H1 (cell line): ENCODE data around the gene KCNQ2. TPM values are rescaled to one million over a fixed set of nuclear protein-coding genes. Genes with fewer than 3 reads are reported as not detected.

Source experiments
- CTCF ChIA-PET: fragments of 300-600 bp; sonication (Branson Sonifier 250); formaldehyde crosslinking; loops from one replicate; lab custom pipeline; 2021; ENCODE audit not compliant: partially characterized antibody; lab: Charles Lee
- POLR2A ChIA-PET: fragments of 300-600 bp; sonication (Branson Sonifier 250); formaldehyde crosslinking; loops from one replicate; lab custom pipeline; 2021; ENCODE audit warnings: inconsistent platforms; ENCODE audit not compliant: partially characterized antibody; lab: Charles Lee
- DNase-seq, 2 experiments: peaks; one replicate each; pipeline versions ENCODE4 v3.0.0 to v3.0.0-alpha.2; 2010 to 2022; ENCODE audit warnings: low spot score in 2 of 2, low read depth in 1 of 2, mixed read lengths in 1 of 2
- FAIRE-seq: peaks from 2 replicates; lab custom pipeline; 2011; peaks lifted over from hg19 to GRCh38; lab: Jason Lieb, UNC
- H2AFZ ChIP-seq: 2 replicates; pipeline ENCODE4 v1.8.1; 2012; ENCODE audit warnings: low read length, inconsistent platforms
- H2AK5ac ChIP-seq: 2 replicates; pipeline ENCODE4 v1.6.1; 2013; ENCODE audit warnings: low read depth, low read length
- H2BK120ac ChIP-seq: replicated peaks from 2 replicates; pipeline ENCODE3; 2013; ENCODE audit warnings: low read depth, low read length, inconsistent platforms
- H2BK12ac ChIP-seq: 2 replicates; pipeline ENCODE4 v1.6.1; 2013; ENCODE audit warnings: low read depth, low read length
- H2BK15ac ChIP-seq: 2 replicates; pipeline ENCODE4 v1.6.1; 2013; ENCODE audit warnings: low read length
- H2BK20ac ChIP-seq: 2 replicates; pipeline ENCODE4 v1.6.1; 2013; ENCODE audit warnings: low read length
- H2BK5ac ChIP-seq: 2 replicates; pipeline ENCODE4 v1.6.1; 2013; ENCODE audit warnings: low read depth, low read length
- H3K14ac ChIP-seq: 2 replicates; pipeline ENCODE4 v1.6.1; 2013; ENCODE audit warnings: inconsistent platforms; ENCODE audit not compliant: insufficient read length
- H3K18ac ChIP-seq: 2 replicates; pipeline ENCODE4 v1.6.1; 2013; ENCODE audit warnings: low read length; ENCODE audit errors: extremely low read depth
- H3K23ac ChIP-seq: 2 replicates; pipeline ENCODE4 v1.6.1; 2013; ENCODE audit warnings: inconsistent platforms; ENCODE audit not compliant: insufficient read length
- H3K23me2 ChIP-seq: 2 replicates; pipeline ENCODE4 v1.6.1; 2013; ENCODE audit warnings: low read depth, low read length
- H3K27ac ChIP-seq: 2 replicates; pipeline ENCODE4 v1.6.1; 2011; ENCODE audit warnings: low read depth, low read length, inconsistent platforms
- H3K27me3 ChIP-seq, 4 experiments: replicated peaks in 1 of 4; 1 replicate in 1 of 4; 2 replicates in 3 of 4; pipeline versions ENCODE4 v1.6.1 to v1.8.1; 2011 to 2013; ENCODE audit warnings: low read length in 3 of 4, mild to moderate bottlenecking in 3 of 4, inconsistent platforms in 2 of 4, mixed read lengths in 2 of 4, moderate library complexity in 1 of 4; ENCODE audit not compliant: control insufficient read depth in 3 of 4, insufficient read depth in 3 of 4; ENCODE audit errors: extremely low read depth in 1 of 4
- H3K36me3 ChIP-seq, 4 experiments: 2 replicates each; pipeline versions ENCODE4 v1.6.1 to v1.8.1; 2011 to 2013; ENCODE audit warnings: mild to moderate bottlenecking in 4 of 4, low read length in 3 of 4, moderate library complexity in 2 of 4, control low read depth in 1 of 4, inconsistent platforms in 1 of 4; ENCODE audit not compliant: insufficient read depth in 4 of 4, control insufficient read depth in 2 of 4
- H3K4ac ChIP-seq: replicated peaks from 2 replicates; pipeline ENCODE3; 2013; ENCODE audit warnings: low read length, low read depth, mixed read lengths, inconsistent platforms; ENCODE audit not compliant: insufficient read length
- H3K4me1 ChIP-seq, 4 experiments: replicated peaks in 1 of 4; 1 replicate in 1 of 4; 2 replicates in 3 of 4; pipeline versions ENCODE4 v1.6.1 to v1.8.1; 2011 to 2013; ENCODE audit warnings: low read length in 3 of 4, inconsistent platforms in 2 of 4, mixed read lengths in 1 of 4; ENCODE audit not compliant: insufficient read depth in 4 of 4, control insufficient read depth in 3 of 4
- H3K4me2 ChIP-seq, 2 experiments: 2 replicates each; pipeline versions ENCODE4 v1.6.1 to v1.8.1; 2011 to 2013; ENCODE audit warnings: low read depth in 2 of 2, low read length in 2 of 2, control low read depth in 1 of 2, inconsistent platforms in 1 of 2, mild to moderate bottlenecking in 1 of 2; ENCODE audit not compliant: insufficient read depth in 1 of 2
- H3K4me3 ChIP-seq, 4 experiments: fragments of 200-600, 300-600 bp in 1 of 4; sonication (generic), shearing (Covaris generic), sonication (Bioruptor Twin) in 1 of 4; 2 replicates each; pipeline versions ENCODE4 v1.5.1 to v1.8.1; 2011 to 2016; ENCODE audit warnings: low read length in 4 of 4, low read depth in 3 of 4, control low read depth in 2 of 4, inconsistent platforms in 2 of 4, mild to moderate bottlenecking in 2 of 4, mixed read lengths in 1 of 4, moderate library complexity in 1 of 4; ENCODE audit not compliant: insufficient read depth in 2 of 4; ENCODE audit errors: extremely low read depth in 1 of 4
- H3K56ac ChIP-seq: replicated peaks from 2 replicates; pipeline ENCODE3; 2013; ENCODE audit warnings: low read depth, mild to moderate bottlenecking, mixed read lengths, low read length, inconsistent platforms; ENCODE audit not compliant: insufficient read length
- H3K79me1 ChIP-seq: 2 replicates; pipeline ENCODE4 v1.6.1; 2013; ENCODE audit warnings: low read depth, low read length, control low read depth
- H3K79me2 ChIP-seq, 2 experiments: 2 replicates each; pipeline versions ENCODE4 v1.6.1 to v1.8.1; 2012 to 2013; ENCODE audit warnings: low read length in 2 of 2, mild to moderate bottlenecking in 2 of 2, inconsistent platforms in 1 of 2; ENCODE audit not compliant: insufficient read depth in 2 of 2, control insufficient read depth in 1 of 2
- H3K9ac ChIP-seq, 4 experiments: replicated peaks in 1 of 4; 1 replicate in 1 of 4; 2 replicates in 3 of 4; pipeline versions ENCODE4 v1.6.1 to v1.8.1; 2011 to 2013; ENCODE audit warnings: low read depth in 3 of 4, low read length in 3 of 4, control low read depth in 2 of 4, mild to moderate bottlenecking in 2 of 4, moderate library complexity in 2 of 4, inconsistent platforms in 1 of 4; ENCODE audit errors: extremely low read depth in 1 of 4
- H3K9me3 ChIP-seq, 2 experiments: 2 replicates each; pipeline versions ENCODE4 v1.6.1 to v1.8.1; 2012 to 2013; ENCODE audit warnings: mild to moderate bottlenecking in 2 of 2, moderate library complexity in 2 of 2, control low read depth in 1 of 2, inconsistent platforms in 1 of 2, low read depth in 1 of 2, low read length in 1 of 2, mixed read lengths in 1 of 2; ENCODE audit not compliant: insufficient read depth in 2 of 2
- H4K20me1 ChIP-seq, 2 experiments: replicated peaks in 1 of 2; 2 replicates each; pipeline versions ENCODE3 to v1.8.1; 2011 to 2013; ENCODE audit warnings: inconsistent platforms in 2 of 2, low read length in 2 of 2, mild to moderate bottlenecking in 1 of 2; ENCODE audit not compliant: insufficient read depth in 2 of 2, control insufficient read depth in 1 of 2
- H4K5ac ChIP-seq: 2 replicates; pipeline ENCODE4 v1.6.1; 2013; ENCODE audit warnings: low read length, low read depth, mixed read lengths, inconsistent platforms; ENCODE audit not compliant: insufficient read length
- H4K8ac ChIP-seq: 2 replicates; pipeline ENCODE4 v1.8.0; 2013; ENCODE audit warnings: mild to moderate bottlenecking, moderate library complexity, low read length, inconsistent platforms; ENCODE audit not compliant: insufficient read depth; ENCODE audit errors: extremely low read depth
- H4K91ac ChIP-seq: replicated peaks from 2 replicates; pipeline ENCODE3; 2013; ENCODE audit warnings: low read length, mixed read lengths, inconsistent platforms; ENCODE audit not compliant: insufficient read length
- KDM1A ChIP-seq: fragments of 200-600, 300-600 bp; sonication (generic); IDR thresholded peaks from 2 replicates; pipeline ENCODE4 v1.7.1; 2016; ENCODE audit warnings: mild to moderate bottlenecking, low read length, borderline replicate concordance
- WGBS, 2 experiments: shearing (Covaris generic) in 1 of 2; methylation state at CpG; one replicate each; pipeline versions ENCODE4 v1.1.6 to v1.1.7; 2013 to 2015; ENCODE audit warnings: low lambda C conversion rate in 2 of 2, mixed read lengths in 2 of 2, inconsistent platforms in 1 of 2, low coverage in 1 of 2, missing lambda C conversion rate in 1 of 2; ENCODE audit not compliant: insufficient replicate concordance in 2 of 2, insufficient coverage in 1 of 2, insufficient read length in 1 of 2; ENCODE audit errors: extremely low coverage in 1 of 2, missing lambda C conversion rate in 1 of 2; 5-methylcytosine and 5-hydroxymethylcytosine counted together
- polyA plus RNA-seq, 7 experiments: library from polyadenylated mRNA; depleted of rRNA in 3 of 7; stranded (reverse) in 5 of 7; unstranded in 2 of 7; fragments of >200 nt in 5 of 7; fragments of 200-250 nt in 2 of 7; gene quantifications; 1 replicate in 5 of 7; 2 replicates in 1 of 7; 4 replicates in 1 of 7; pipeline versions ENCODE4 v1.2.1 to v1.2.3, GENCODE V29; 2011 to 2013; ENCODE audit warnings: missing spikeins in 2 of 7, mixed read lengths in 2 of 7
- total RNA-seq: library from RNA; stranded (reverse); fragmentation: NEBNext Ultra II Directional; extraction: Animal tissue kit (Norgen Biotek cat#: 25700); gene quantifications from 2 replicates; pipeline ENCODE4 v1.2.1, GENCODE V29; 2021
- TF ChIP-seq, protein P1 (sequence below): IDR thresholded peaks from 2 replicates; pipeline ENCODE4 v1.6.1; 2012; ENCODE audit warnings: inconsistent platforms

The KCNQ2 gene
- total and polyA plus RNA-seq, 2 of the 8 experiments (the other 6 are each of a cell fraction or from before 2014, with no cell fraction given) = 82.6 to 243 TPM

DNA sequence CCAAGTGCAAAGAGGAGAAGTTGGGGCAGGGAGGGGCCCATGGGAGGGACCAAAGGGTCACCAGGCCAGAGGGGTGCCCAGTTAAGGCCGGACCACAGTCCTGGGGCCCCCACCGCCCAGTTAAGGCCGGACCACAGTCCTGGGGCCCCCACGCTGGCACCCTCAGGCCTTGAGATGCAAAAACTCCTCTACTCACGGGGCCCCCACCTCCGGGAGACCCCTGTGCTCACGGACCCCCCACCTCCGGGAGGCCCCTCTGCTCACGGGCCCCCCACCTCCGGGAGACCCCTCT is 16.9 kb downstream of the KCNQ2 start:
- no peak overlapping the region; the same call in 1 of the 2 replicates for H3K18ac ChIP-seq
- H3K4me3 ChIP-seq = no peak overlapping the region
- POLR2A ChIA-PET = interaction anchor here (0.9 kb wide), 1 partner anchor 41 kb away, joined by 4 read pairs; no protein-coding TSS in a partner anchor
- H4K5ac ChIP-seq = no peak overlapping the region
- H3K36me3 ChIP-seq = peaks cover 0 to 5% (median 0%) of the 10 kb centered on the region in 4 experiments; a peak in 1 of 8 replicates
- H2AFZ ChIP-seq = no peak overlapping the region
- no peaks in the 10 kb centered on the region for H3K9me3 ChIP-seq
- no peak overlapping the region for H2BK5ac ChIP-seq
- CTCF ChIA-PET = interaction anchor here (0.8 to 0.9 kb wide), 2 partner anchors 8 to 147 kb away, joined by 3 to 4 read pairs; no protein-coding TSS in a partner anchor
- no peak for FAIRE-seq
- 88% methylated on average over 3 of the region's 10 CpGs; no CpG with 5 or more reads in 1 of the 2 experiments for WGBS, 2 experiments
- no peak overlapping the region for H3K27ac ChIP-seq
- H2BK120ac ChIP-seq = no peak overlapping the region
- H3K79me1 ChIP-seq = peaks cover 28% of the 10 kb centered on the region
- H2BK12ac ChIP-seq = no peak overlapping the region
- DNase-seq = no peak
- H3K9ac ChIP-seq = no peak overlapping the region
- no peak overlapping the region for H2BK20ac ChIP-seq
- no peak overlapping the region for H3K14ac ChIP-seq
- H3K4me2 ChIP-seq = peak overlapping the region in 1 of 2 experiments; percentile 33; a peak in 1 of 4 replicates
- peaks cover 17 to 32% of the 10 kb centered on the region in 2 experiments for H4K20me1 ChIP-seq
- no peak overlapping the region for H2BK15ac ChIP-seq
- H2AK5ac ChIP-seq = no peak overlapping the region
- no peaks in the 10 kb centered on the region for H3K27me3 ChIP-seq
- no peaks in the 10 kb centered on the region for H3K23me2 ChIP-seq
- peaks cover 0 to 51% of the 10 kb centered on the region in 2 experiments; a peak in 2 of 4 replicates for H3K79me2 ChIP-seq
- H3K23ac ChIP-seq = no peak overlapping the region
- peaks cover 0 to 24% (median 19%) of the 10 kb centered on the region in 4 experiments; a peak in 5 of 7 replicates for H3K4me1 ChIP-seq
- no peak overlapping the region for H3K4ac ChIP-seq
- H4K8ac ChIP-seq = no peak overlapping the region
- no peak overlapping the region for H4K91ac ChIP-seq
- no peak overlapping the region for H3K56ac ChIP-seq
- no peak for TF ChIP-seq KDM1A
- TF ChIP-seq, protein P1, sequence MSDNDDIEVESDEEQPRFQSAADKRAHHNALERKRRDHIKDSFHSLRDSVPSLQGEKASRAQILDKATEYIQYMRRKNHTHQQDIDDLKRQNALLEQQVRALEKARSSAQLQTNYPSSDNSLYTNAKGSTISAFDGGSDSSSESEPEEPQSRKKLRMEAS = no peak
